GM18526 (cell line): ENCODE measurements around the gene RGMA.

Experiments used
- POLR2A ChIP-seq: IDR thresholded peaks from 3 replicates; pipeline ENCODE4 v1.6.1; 2011; ENCODE audit not compliant: insufficient read length; ENCODE audit errors: extremely low read depth

The RGMA gene

DNA sequence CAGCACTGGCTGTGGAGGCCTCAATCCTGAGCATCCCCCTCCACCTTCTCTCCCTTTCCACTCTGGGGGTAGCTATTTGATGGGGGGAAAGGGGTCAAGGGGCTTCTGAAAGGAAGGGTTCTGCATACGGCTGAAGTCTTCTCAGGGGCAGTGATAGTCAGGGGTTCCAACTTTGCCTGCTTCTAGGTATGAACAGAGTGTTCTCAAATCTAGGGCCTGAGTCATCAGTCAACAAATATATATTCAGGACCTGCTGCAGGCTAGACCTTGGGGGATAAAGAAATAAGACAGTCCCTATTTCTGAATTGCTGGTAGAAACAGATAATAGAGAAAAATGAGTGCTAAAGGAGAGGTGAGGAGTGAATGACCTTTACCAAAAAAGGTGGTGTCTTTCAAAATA is 12.8 kb downstream of the RGMA start:
- no peak for TF ChIP-seq POLR2A

- TF ChIP-seq POLR2A, result no peak
These were observed 14.4 kb downstream of the RGMA start for GRCh38 chr15:93074599-93074998.

GRCh38 chr15:93073465-93073952 is 15.5 kb downstream of the RGMA start:
- TF ChIP-seq POLR2A, result no peak

- TF ChIP-seq POLR2A, result no peak
These were observed 16.3 kb downstream of the RGMA start for GRCh38 chr15:93072411-93073394.

GRCh38 chr15:93072011-93072410 is 17.0 kb downstream of the RGMA start:
- TF ChIP-seq POLR2A, result no peak

DNA sequence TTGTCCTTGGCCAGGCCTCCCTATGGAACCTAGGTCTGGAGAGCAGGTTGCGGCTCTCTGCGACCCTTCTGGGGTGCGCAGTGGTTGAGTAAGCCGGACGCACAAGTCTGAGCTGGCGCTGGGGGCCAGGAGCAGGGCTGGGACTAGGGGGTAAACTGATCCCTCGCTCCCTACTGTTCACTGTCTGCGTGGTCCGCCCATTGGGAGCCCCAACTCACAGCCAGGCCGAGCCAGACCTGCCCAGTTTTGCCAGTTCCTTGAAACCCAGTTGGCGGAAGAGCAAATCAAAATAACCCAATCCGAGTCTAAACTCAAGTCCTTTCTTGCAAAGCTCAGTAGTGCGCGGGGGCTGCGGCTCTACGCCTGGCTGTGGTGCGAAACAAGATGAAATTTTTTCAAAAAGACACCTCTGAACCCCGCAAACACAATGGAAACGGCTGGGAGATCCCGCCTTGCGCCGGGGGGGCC is 17.5 kb downstream of the RGMA start:
- no peak for TF ChIP-seq POLR2A

DNA sequence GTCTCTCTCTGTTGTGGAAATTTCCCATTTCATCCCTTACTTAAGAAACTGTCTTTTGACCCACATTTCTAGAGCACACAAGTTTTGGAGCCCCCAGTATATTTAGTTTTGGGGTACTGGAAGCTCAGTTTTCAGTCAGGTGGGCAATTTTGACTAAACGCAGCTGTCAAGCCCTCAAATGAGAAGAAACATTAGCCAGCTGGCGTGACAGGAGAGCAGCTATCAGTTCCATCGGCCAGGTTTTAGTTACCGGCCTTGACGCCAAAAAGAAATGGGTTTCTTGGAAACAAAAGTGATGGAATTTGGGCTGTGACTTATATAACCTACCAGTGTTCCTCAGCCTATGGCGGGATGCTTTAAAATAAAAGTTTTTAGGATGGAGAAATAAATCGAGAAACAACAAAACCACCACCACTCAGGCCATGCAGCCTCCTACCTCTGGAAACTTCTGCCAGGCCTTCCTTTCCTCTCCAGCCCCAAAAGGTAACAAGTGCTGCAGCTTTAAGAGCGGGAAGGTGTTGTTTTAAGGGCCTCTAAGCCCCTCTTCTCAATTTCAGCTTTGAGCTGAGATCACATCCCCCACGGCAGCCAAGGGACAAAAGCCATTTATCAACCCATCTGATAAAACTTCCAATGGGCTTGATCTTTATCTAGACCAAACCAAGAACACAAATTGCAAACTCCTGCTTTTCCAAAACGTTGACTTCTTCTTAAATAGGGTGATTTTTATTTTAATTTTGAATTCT is 18.3 kb downstream of the RGMA start:
- TF ChIP-seq POLR2A, result no peak

DNA sequence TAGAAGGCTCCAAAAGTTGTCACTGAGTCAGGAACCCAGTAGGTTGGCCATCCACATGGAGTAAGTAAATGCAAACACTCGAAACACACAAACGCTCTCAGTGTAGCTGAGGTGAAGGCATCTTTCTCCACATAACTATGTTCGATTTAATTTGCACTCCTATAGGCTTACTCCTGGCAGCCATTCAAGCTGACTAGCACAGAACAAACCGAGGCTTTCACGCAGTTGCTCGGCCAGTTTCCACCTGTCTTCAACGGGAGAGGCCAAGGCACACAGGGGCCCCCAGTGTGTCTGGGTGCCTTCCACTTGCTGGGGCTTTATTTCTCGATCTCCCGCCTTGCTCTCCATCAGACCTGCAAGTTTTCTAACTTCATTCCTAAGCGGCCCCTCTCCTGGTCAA is 18.9 kb downstream of the RGMA start:
- no peak for TF ChIP-seq POLR2A

DNA sequence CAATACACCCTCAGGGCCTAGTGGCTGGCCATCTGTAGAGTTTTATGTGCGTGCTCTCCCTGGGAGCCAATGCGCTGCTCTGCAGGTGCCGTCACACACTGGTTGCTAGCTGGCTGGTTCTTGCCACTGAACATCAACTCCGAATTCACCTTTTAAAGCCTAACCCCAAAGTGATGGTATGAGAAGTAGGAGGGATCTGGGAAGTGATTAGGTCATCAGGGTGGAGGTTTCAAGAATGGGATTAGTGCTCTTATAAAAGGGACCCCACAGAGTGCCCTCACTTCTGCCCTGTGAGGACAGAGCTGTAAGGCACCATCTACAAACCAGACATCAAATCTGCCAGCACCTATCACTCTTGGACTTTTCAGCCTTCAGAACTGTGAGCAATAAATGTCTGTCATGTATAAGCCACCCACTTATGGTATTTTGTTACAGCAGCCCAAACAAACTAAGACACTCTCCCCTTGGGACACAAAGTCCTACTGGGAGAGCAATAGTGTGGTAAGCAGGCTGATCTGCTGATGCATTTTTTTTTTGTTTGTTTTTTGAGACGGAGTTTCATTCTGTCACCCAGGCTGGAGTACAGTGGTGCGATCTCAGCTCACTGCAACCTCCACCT is 20.3 kb downstream of the RGMA start:
- TF ChIP-seq POLR2A, result no peak

DNA sequence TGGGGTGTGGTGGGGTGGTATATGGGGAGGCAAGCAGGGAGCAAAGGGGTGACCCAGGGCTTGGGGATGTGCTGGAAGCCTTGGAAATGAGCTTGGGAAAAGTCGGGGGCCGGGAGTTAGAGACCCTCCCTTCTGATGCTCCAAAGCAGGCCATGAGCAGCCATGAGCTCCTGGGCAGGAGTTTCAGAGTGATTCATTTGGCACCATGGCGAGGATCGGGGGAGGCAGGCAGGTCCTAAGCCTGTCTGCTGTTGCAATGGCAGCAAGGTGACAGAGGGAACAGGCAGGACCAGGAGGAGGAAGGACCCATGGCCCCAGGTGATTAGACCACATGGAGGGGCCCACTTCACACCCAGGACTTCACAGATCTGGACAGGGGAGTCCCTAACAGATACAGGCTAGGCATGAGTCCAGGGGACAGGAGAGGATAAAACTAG is 21.3 kb downstream of the RGMA start:
- TF ChIP-seq POLR2A, result no peak

DNA sequence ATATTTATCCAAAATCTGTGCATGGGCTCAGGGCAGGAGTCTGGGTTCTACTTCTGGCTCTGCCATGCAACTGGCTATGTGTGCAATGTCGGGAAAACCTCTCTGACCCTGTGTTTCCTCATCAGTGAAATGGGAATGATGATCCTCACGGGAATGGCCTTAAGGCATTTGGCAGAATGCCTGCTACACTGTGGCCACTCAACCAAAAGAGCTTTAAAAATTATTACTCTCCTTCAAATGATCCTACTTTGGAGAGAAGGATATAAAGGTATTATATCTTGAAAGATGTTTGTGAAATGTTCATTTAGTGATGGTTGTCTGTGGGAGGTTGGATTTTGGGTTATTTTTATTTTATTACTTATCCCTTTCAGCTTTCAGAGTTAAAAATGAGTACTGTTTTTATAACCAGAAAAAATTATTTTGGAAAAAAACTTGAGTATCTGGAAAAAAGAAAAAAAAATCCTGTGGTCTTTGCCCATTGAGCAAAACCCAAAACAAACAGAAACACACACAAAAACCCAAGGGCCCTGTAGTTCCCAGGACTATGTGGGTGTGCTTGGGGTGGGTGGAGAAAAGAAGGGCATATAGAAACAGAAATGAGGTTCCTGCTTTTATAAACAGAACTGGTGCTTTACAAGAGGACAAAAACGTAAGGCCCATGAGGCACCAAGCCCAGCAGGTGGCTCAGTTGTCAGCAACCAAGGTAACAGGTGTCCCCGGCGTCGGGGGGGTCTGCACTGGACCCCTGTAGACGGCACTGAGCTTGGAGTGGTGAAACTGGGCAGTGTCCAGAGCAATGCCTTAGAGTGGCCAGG is 22.0 kb downstream of the RGMA start:
- TF ChIP-seq POLR2A, result no peak

- TF ChIP-seq POLR2A, result no peak
These were observed 22.8 kb downstream of the RGMA start for GRCh38 chr15:93066224-93066681.

DNA sequence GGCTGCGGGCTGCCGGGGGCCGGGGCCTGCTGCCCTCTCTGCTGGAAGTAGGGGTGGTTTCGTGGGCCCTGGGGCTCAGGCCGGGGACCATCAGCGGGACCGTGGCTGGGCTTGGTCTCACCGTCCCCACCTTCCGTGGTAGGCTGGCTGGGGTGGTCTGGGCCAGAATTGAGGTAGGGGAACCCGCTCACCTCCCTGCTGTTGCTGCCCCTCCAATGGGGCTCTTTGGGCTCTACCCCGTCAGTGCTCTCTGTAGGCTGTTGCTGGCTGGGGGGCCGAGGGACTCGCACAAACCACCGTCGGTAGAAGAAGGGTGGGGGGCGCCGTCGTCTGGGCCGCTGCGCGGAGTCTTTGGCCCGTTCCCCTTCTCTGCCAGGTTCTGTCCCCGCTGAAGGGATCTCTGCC is 23.4 kb downstream of the RGMA start:
- no peak for TF ChIP-seq POLR2A
